Measurements from ENCODE around the gene C19orf67.

C19orf67 gene

GRCh38 chr19:14107581-14108461, 22.2 kb upstream of the C19orf67 start:
- DNase-seq = no peak

GRCh38 chr19:14106840-14107239, 21.3 kb upstream of the C19orf67 start:
- DNase-seq = no peak

- DNase-seq = no peak
Observed at GRCh38 chr19:14105680-14106079, 20.1 kb upstream of the C19orf67 start.

GRCh38 chr19:14103310-14103709, 17.7 kb upstream of the C19orf67 start:
- no peak for DNase-seq

GRCh38 chr19:14102756-14103155, 17.2 kb upstream of the C19orf67 start:
- no peak for DNase-seq

- no peak for DNase-seq
Observed at GRCh38 chr19:14102102-14102696, 16.6 kb upstream of the C19orf67 start.

- DNase-seq = no peak
Observed at GRCh38 chr19:14101003-14101545, 15.5 kb upstream of the C19orf67 start.

- no peak for DNase-seq
Observed at GRCh38 chr19:14097532-14098151, 12.1 kb upstream of the C19orf67 start.

- no peak for DNase-seq
Observed at GRCh38 chr19:14096272-14096992, 10.8 kb upstream of the C19orf67 start.

GRCh38 chr19:14094854-14095253, 9.3 kb upstream of the C19orf67 start:
- DNase-seq = no peak

GRCh38 chr19:14093117-14093823, 7.7 kb upstream of the C19orf67 start:
- no peak for DNase-seq

- DNase-seq = peak; percentile 34
Observed at GRCh38 chr19:14091813-14092462, 6.4 kb upstream of the C19orf67 start.

- DNase-seq = peak; percentile 52
Observed at GRCh38 chr19:14091081-14091812, 5.7 kb upstream of the C19orf67 start.

- peak; percentile 82 for DNase-seq
Observed at GRCh38 chr19:14090509-14091080, 5.0 kb upstream of the C19orf67 start, which contains the start of gene SAMD1. Gene SAMD1 (minus strand): TSS chr19:14090751.

GRCh38 chr19:14089662-14090508, 4.3 kb upstream of the C19orf67 start:
- peak; percentile 46 for DNase-seq

- DNase-seq = no peak
Observed at GRCh38 chr19:14089412-14089661, 3.8 kb upstream of the C19orf67 start.

- DNase-seq = no peak
Observed at GRCh38 chr19:14088634-14089411, 3.2 kb upstream of the C19orf67 start.

GRCh38 chr19:14086098-14086497, 515 bp upstream of the C19orf67 start:
- DNase-seq = no peak

GRCh38 chr19:14082675-14082960, 3.0 kb downstream of the C19orf67 start:
- DNase-seq = no peak

Data from activated CD4-positive, alpha-beta T cell treated with anti-CD3 and anti-CD28 coated beads, Interleukin-2, amount 50 U/mL, for 1 hour (primary cell).